GM23338 (cell line): ENCODE data around the gene CD4.

ENCODE experiments used
- CREB1 ChIP-seq: fragments of 250-450 bp; sonication (Bioruptor Pico); IDR thresholded peaks from 2 replicates; pipeline ENCODE4 v1.5.0; 2020; ENCODE audit warnings: low read depth, mild to moderate bottlenecking, moderate library complexity
- EZH2 ChIP-seq: fragments of 200-600 bp; sonication (generic); IDR thresholded peaks from one replicate; pipeline ENCODE4 v1.8.0; 2017; ENCODE audit warnings: antibody characterized with exemption, mild to moderate bottlenecking, low read depth; ENCODE audit not compliant: unreplicated experiment
- EZH2phosphoT487 ChIP-seq: fragments of 200-600 bp; sonication (generic); IDR thresholded peaks from one replicate; pipeline ENCODE4 v1.8.1; 2018; ENCODE audit warnings: antibody characterized with exemption; ENCODE audit not compliant: unreplicated experiment
- JUNB ChIP-seq: IDR thresholded peaks from one replicate; pipeline ENCODE4 v1.6.1; 2016; ENCODE audit warnings: antibody characterized with exemption; ENCODE audit not compliant: unreplicated experiment
- POLR2AphosphoS5 ChIP-seq: IDR thresholded peaks from 2 replicates; pipeline ENCODE4 v1.6.1; 2016; ENCODE audit warnings: antibody characterized with exemption, low read depth
- STAT1 ChIP-seq: IDR thresholded peaks from one replicate; pipeline ENCODE4 v1.6.1; 2016; ENCODE audit warnings: antibody characterized with exemption; ENCODE audit not compliant: unreplicated experiment
- TF ChIP-seq, protein P1 (sequence below), 2 experiments: fragments of 200-600 bp in 1 of 2; sonication (generic) in 1 of 2; conservative IDR thresholded peaks; 2 replicates each; pipeline versions ENCODE4 v1.5.1 to v1.6.1; 2016 to 2017; ENCODE audit warnings: antibody characterized with exemption in 2 of 2, low read depth in 2 of 2, mild to moderate bottlenecking in 2 of 2, moderate library complexity in 1 of 2
- TF ChIP-seq, protein P2 (sequence below): IDR thresholded peaks from one replicate; pipeline ENCODE4 v1.6.1; 2018; ENCODE audit warnings: antibody characterized with exemption; ENCODE audit not compliant: unreplicated experiment

DNA sequence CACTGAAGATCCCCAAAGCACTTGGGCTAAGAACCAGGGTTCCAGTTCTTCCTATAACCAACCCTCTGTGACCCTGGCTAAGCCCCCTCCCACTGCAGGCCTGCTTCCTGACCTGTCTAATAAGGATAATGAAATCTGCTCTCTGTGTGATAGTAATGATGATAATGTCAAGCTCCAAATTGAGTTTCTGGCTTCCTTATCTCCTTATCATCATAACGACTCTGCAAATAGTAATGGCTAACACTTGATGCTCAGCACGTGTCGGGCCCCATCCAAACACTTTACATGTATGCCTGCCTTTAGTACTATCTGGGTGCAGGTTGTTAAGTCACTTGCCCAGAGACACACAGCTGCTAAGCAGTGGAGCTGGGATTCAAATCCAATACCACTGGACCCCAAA, 27.3 kb downstream of the CD4 start:
- TF ChIP-seq, protein P1, sequence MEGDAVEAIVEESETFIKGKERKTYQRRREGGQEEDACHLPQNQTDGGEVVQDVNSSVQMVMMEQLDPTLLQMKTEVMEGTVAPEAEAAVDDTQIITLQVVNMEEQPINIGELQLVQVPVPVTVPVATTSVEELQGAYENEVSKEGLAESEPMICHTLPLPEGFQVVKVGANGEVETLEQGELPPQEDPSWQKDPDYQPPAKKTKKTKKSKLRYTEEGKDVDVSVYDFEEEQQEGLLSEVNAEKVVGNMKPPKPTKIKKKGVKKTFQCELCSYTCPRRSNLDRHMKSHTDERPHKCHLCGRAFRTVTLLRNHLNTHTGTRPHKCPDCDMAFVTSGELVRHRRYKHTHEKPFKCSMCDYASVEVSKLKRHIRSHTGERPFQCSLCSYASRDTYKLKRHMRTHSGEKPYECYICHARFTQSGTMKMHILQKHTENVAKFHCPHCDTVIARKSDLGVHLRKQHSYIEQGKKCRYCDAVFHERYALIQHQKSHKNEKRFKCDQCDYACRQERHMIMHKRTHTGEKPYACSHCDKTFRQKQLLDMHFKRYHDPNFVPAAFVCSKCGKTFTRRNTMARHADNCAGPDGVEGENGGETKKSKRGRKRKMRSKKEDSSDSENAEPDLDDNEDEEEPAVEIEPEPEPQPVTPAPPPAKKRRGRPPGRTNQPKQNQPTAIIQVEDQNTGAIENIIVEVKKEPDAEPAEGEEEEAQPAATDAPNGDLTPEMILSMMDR (conservative IDR thresholded peaks at IDR 0.05; ENCODE audit: low read depth in 2 of 2), result no peak
- TF ChIP-seq EZH2, result no peak
- TF ChIP-seq POLR2AphosphoS5, result no peak
- no peak for TF ChIP-seq CREB1
- no peak for TF ChIP-seq STAT1
- TF ChIP-seq JUNB, result no peak
- TF ChIP-seq, protein P2, sequence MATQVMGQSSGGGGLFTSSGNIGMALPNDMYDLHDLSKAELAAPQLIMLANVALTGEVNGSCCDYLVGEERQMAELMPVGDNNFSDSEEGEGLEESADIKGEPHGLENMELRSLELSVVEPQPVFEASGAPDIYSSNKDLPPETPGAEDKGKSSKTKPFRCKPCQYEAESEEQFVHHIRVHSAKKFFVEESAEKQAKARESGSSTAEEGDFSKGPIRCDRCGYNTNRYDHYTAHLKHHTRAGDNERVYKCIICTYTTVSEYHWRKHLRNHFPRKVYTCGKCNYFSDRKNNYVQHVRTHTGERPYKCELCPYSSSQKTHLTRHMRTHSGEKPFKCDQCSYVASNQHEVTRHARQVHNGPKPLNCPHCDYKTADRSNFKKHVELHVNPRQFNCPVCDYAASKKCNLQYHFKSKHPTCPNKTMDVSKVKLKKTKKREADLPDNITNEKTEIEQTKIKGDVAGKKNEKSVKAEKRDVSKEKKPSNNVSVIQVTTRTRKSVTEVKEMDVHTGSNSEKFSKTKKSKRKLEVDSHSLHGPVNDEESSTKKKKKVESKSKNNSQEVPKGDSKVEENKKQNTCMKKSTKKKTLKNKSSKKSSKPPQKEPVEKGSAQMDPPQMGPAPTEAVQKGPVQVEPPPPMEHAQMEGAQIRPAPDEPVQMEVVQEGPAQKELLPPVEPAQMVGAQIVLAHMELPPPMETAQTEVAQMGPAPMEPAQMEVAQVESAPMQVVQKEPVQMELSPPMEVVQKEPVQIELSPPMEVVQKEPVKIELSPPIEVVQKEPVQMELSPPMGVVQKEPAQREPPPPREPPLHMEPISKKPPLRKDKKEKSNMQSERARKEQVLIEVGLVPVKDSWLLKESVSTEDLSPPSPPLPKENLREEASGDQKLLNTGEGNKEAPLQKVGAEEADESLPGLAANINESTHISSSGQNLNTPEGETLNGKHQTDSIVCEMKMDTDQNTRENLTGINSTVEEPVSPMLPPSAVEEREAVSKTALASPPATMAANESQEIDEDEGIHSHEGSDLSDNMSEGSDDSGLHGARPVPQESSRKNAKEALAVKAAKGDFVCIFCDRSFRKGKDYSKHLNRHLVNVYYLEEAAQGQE, result no peak
- no peak for TF ChIP-seq EZH2phosphoT487
